ENCODE results near the gene OR4S1.
"Not testable (repeated sequence)": the region's sequence is repeated elsewhere in the genome, so short reads cannot be mapped to it uniquely, and the experiment has no call there.

OR4S1 gene

DNA sequence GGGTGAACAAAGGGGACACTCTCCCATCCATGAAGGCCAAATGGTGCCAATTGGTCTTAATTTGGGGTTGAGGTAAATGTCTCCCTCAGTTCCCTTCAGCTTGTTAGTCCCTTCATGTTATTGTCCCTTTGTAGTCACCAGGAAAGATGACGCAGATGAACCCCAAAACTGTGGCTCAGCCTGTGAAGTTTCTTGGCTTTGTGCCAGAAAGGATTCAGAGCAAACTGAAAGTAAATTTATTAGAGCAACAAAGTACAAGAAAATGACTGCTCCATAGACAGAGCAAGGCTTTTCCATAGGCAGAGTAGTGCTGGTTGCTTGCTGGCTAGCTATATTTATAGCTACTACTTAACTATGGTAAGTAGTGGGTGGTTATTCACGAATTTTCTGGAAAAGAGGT is 35.4 kb downstream of the OR4S1 start:
- no peak overlapping the region for H3K4me3 ChIP-seq (ENCODE audit: low read length)
- DNase-seq (ENCODE audit: low read depth): no peak
- TF ChIP-seq, protein P1, sequence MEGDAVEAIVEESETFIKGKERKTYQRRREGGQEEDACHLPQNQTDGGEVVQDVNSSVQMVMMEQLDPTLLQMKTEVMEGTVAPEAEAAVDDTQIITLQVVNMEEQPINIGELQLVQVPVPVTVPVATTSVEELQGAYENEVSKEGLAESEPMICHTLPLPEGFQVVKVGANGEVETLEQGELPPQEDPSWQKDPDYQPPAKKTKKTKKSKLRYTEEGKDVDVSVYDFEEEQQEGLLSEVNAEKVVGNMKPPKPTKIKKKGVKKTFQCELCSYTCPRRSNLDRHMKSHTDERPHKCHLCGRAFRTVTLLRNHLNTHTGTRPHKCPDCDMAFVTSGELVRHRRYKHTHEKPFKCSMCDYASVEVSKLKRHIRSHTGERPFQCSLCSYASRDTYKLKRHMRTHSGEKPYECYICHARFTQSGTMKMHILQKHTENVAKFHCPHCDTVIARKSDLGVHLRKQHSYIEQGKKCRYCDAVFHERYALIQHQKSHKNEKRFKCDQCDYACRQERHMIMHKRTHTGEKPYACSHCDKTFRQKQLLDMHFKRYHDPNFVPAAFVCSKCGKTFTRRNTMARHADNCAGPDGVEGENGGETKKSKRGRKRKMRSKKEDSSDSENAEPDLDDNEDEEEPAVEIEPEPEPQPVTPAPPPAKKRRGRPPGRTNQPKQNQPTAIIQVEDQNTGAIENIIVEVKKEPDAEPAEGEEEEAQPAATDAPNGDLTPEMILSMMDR (conservative IDR thresholded peaks at IDR 0.05; ENCODE audit: low read depth, low read length): no peak

DNA sequence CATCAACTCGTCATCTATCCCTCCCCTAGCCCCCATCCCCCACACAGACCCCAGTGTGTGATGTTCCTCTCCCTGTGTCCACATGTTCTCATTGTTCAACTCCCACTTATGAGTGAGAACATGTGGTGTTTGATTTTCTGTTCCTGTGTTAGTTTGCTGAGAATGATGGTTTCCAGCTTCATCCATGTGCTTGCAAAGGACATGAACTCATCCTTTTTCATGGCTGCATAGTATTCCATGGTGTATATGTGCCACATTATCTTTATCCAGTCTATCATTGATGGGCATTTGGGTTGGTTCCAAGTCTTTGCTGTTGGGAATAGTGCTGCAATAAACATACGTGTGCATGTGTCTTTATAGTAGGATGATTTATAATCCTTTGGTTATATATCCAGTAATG is 36.5 kb downstream of the OR4S1 start:
- H3K4me3 ChIP-seq (ENCODE audit: low read length); DNase-seq (ENCODE audit: low read depth): not testable (repeated sequence)

DNA sequence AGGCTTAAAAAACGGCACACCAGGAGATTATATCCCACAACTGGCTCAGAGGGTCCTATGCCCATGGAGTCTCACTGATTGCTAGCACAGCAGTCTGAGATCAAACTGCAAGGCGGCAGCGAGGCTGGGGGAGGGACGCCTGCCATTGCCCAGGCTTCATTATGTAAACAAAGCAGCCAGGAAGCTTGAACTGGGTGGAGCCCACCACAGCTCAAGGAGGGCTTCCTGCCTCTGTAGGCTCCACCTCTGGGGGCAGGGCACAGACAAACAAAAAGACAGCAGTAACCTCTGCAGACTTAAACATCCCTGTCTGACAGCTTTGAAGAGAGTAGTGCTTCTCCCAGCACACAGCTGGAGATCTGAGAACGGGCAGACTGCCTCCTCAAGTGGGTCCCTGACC is 40.3 kb downstream of the OR4S1 start:
- not testable (repeated sequence) for H3K4me3 ChIP-seq (ENCODE audit: low read length); DNase-seq (ENCODE audit: low read depth)

DNA sequence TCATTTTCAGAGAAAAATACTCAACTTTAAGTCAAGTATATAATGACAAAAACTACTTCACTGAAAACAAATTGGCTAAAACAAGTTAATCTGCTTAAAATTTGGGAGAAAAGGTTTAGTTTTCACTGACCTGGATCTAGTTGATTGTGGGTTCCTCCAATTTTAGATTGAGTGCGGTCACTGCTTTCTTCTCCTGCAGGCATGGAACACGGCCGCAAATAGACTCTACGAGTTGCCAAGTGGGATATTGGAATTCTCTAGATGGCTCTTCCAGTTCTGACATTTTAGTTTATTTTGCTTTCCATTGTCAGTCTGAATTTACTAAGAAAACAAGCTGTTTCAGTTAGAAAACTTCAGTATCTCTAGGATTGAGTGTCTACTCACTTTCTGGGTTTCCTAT is 48.0 kb downstream of the OR4S1 start:
- no peak overlapping the region for H3K4me3 ChIP-seq (ENCODE audit: low read length)
- TF ChIP-seq, protein P1 (conservative IDR thresholded peaks at IDR 0.05; ENCODE audit: low read depth, low read length): no peak
- no peak for DNase-seq (ENCODE audit: low read depth)

DNA sequence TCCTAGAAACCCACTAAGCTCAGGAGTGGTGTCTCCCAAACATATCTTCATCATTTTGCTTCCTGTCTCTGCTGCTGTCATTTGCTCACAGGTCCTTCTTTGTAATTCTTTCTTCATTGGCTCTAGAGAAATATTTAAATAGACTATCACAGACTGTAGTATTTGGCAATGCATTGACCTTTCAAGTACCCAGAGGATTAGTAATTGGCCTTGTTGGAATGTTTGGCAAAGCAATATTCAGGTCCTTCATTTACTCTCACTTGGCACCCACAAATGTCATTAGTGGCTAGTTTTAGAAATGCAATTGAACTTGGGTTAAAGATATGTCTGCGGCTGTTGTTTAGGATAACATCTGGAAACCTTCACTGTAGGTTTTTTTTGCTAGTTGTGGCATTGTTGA is 48.7 kb downstream of the OR4S1 start:
- TF ChIP-seq, protein P1 (conservative IDR thresholded peaks at IDR 0.05; ENCODE audit: low read depth, low read length): no peak
- no peak for DNase-seq (ENCODE audit: low read depth)
- no peak overlapping the region for H3K4me3 ChIP-seq (ENCODE audit: low read length)
